Peyer's patch (tissue), 4 donors: ENCODE data around the gene DCTD. TPM values are rescaled to one million over a fixed set of nuclear protein-coding genes. Genes with fewer than 3 reads are reported as not detected.

Experiments used
- DNase-seq, 3 donors: peaks; one replicate each; pipeline ENCODE4 v3.0.0-alpha.2; 2017 to 2019
- H3K27ac ChIP-seq, 4 donors: fragments of 200-600 bp; sonication (generic); one replicate each; pipeline ENCODE4 v1.5.1; 2016 to 2019
- H3K27me3 ChIP-seq, 2 donors: fragments of 200-600 bp; sonication (generic); one replicate each; pipeline ENCODE4 v1.5.1; 2019
- H3K36me3 ChIP-seq, 3 donors: fragments of 200-600 bp; sonication (generic); one replicate each; pipeline ENCODE4 v1.5.1; 2016 to 2019
- H3K4me1 ChIP-seq, 4 donors: fragments of 200-600 bp; sonication (generic); one replicate each; pipeline ENCODE4 v1.5.1; 2016 to 2019
- H3K4me3 ChIP-seq, 4 donors: fragments of 200-600 bp; sonication (generic); 1 replicate in 3 of 4; 2 replicates in 1 of 4; pipeline ENCODE4 v1.5.1; 2016 to 2019; ENCODE audit warnings: mild to moderate bottlenecking in 1 of 4
- H3K9me3 ChIP-seq, 4 donors: fragments of 200-600 bp; sonication (generic); one replicate each; pipeline ENCODE4 v1.5.1; 2016 to 2019; ENCODE audit warnings: mild to moderate bottlenecking in 1 of 4
- CTCF ChIP-seq, 6 experiments: fragments of 450-650 bp in 4 of 6; fragments of 200-600 bp in 2 of 6; sonication (generic) in 1 of 6; IDR thresholded peaks; one replicate each; pipeline ENCODE4 v1.5.1; 2017 to 2019; ENCODE audit warnings: antibody characterized with exemption in 6 of 6, mild to moderate bottlenecking in 3 of 6, moderate library complexity in 1 of 6
- POLR2A ChIP-seq, 2 donors: fragments of 450-650 bp; IDR thresholded peaks; one replicate each; pipeline ENCODE4 v1.5.1; 2017; ENCODE audit warnings: antibody characterized with exemption in 2 of 2, mild to moderate bottlenecking in 2 of 2, moderate library complexity in 2 of 2
- total RNA-seq, 4 donors: library from RNA; depleted of rRNA; stranded (reverse); fragments of >200 nt; gene quantifications; one replicate each; pipeline ENCODE4 v1.1.0, GENCODE V29; 2016

DCTD gene
- total RNA-seq, 4 donors from 2014 or later = 21.7 to 42.1 (median 28.4) TPM

DNA sequence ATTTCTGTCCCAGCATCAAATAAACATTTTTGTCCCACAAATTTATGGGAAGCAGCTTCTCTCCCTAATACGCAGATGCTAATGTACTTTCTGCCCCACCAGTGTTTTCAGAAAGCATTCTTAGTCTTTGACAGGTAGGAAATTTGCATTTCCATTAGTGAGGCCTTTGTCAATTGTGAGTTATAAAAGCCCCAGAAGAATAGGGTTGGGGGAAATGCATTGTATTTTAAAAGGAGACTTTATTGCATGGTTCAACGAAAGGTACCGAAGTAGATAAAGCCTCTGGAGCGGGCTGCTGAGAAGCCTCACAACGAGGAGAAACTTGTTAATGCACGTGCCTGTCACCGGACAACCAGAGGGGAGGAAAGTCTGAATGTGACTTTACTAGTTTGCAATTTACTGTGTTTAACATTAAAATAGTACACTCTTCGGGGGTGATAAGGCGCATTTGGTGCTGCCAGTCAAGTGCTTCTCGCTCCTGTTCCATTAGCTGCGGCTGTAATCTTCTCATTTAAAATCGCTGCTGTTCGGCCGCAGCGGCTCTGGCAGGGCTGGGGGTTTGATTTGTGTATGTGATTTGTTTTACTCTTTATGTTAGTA, 63.4 kb downstream of the DCTD start:
- no peaks in the 10 kb centered on the region for H3K27me3 ChIP-seq
- H3K36me3 ChIP-seq = no peaks in the 10 kb centered on the region
- H3K4me1 ChIP-seq = no peaks in the 10 kb centered on the region
- DNase-seq = no peak
- no peak for TF ChIP-seq POLR2A (IDR thresholded peaks at IDR 0.05)
- TF ChIP-seq CTCF (IDR thresholded peaks at IDR 0.05) = no peak
- no peaks in the 10 kb centered on the region for H3K9me3 ChIP-seq
- no peak overlapping the region for H3K4me3 ChIP-seq
- no peak overlapping the region for H3K27ac ChIP-seq

DNA sequence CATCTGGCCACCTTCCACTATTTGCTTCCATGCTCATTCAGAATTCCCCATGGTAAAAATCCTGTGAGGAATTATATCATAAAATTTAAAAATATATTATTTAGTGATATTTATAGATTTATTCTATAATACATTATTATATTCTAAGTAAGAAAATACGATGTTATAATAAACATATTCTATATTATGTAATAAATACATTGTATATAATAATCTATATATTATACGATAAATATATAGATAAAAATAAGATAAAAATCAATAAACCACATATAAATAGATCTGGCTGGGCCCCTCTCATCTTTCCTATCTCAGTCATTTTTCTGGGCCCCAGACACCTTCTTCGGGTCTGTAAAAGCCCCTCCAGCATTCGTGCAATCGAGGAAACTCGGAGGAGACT, 68.5 kb downstream of the DCTD start:
- H3K36me3 ChIP-seq = no peaks in the 10 kb centered on the region
- DNase-seq = no peak
- H3K9me3 ChIP-seq = no peaks in the 10 kb centered on the region
- H3K4me3 ChIP-seq = no peak overlapping the region
- H3K27ac ChIP-seq = no peak overlapping the region
- TF ChIP-seq CTCF (IDR thresholded peaks at IDR 0.05) = no peak
- TF ChIP-seq POLR2A (IDR thresholded peaks at IDR 0.05) = no peak
- H3K4me1 ChIP-seq = no peaks in the 10 kb centered on the region
- no peaks in the 10 kb centered on the region for H3K27me3 ChIP-seq

- H3K4me1 ChIP-seq = no peaks in the 10 kb centered on the region
These were observed 69.4 kb downstream of the DCTD start for GRCh38 chr4:182847576-182848450.

DNA sequence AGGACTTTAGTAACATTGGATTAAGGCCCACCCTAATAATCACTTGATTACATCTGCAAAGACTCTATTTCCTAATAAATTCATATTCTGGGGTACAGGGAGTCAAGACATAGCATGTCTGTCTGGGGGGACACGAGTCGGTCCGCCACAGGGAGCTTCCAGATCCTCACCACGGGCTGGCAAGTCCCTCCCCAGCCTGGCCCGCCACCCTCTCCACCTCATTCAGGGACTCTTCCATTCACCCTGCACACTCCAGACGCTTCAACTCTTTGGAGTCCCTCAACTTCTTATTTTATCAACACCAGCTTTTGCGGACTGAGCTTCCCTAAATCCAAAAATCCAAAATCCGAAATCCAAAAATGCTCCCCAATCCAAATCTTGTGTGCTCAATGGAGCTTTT, 71.2 kb downstream of the DCTD start:
- Histone ChIP-seq H3K27ac (no peak overlapping the region), H3K4me3 (no peak overlapping the region), H3K27me3 (no peaks in the 10 kb centered on the region), H3K4me1 (no peaks in the 10 kb centered on the region), H3K9me3 (no peaks in the 10 kb centered on the region), H3K36me3 (no peaks in the 10 kb centered on the region)
- TF ChIP-seq POLR2A (IDR thresholded peaks at IDR 0.05) = no peak
- TF ChIP-seq CTCF (IDR thresholded peaks at IDR 0.05) = no peak
- DNase-seq = no peak

More at GRCh38 chr4:182847576-182848450, 69.4 kb downstream of the DCTD start:
- TF ChIP-seq POLR2A (IDR thresholded peaks at IDR 0.05) (no peak), CTCF (IDR thresholded peaks at IDR 0.05) (no peak)
- Histone ChIP-seq H3K36me3 (no peaks in the 10 kb centered on the region), H3K9me3 (no peaks in the 10 kb centered on the region), H3K4me3 (no peak overlapping the region), H3K27ac (no peak overlapping the region), H3K27me3 (no peaks in the 10 kb centered on the region)
- DNase-seq = no peak

DNA sequence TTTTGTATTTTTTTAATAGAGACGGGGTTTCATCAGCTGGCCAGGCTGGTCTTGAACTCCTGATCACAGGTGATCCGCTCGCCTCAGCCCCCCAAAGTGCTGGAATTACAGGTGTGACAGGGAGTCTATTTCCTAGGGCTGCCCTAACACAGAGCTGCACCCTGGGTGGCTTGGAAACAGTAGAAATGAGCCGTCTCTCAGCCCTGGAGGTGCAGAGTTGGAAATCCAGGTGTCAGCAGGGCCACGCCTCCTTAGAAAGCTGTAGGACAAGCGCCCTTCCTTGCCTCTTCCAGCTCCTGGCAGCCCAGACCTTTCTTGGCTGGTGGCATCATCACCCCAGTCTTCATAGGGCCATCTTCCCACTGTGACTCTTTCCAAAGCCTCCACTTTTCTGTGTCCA, 71.6 kb downstream of the DCTD start:
- Histone ChIP-seq H3K27ac (no peak overlapping the region), H3K9me3 (no peaks in the 10 kb centered on the region), H3K27me3 (no peaks in the 10 kb centered on the region), H3K4me1 (no peaks in the 10 kb centered on the region), H3K4me3 (no peak overlapping the region), H3K36me3 (no peaks in the 10 kb centered on the region)
- TF ChIP-seq CTCF (IDR thresholded peaks at IDR 0.05) = no peak
- no peak for TF ChIP-seq POLR2A (IDR thresholded peaks at IDR 0.05)
- no peak for DNase-seq
